Neural cell (in vitro differentiated cells): ENCODE measurements around the gene TAS1R2. TPM values are rescaled to one million over a fixed set of nuclear protein-coding genes. Genes with fewer than 3 reads are reported as not detected.

Experiments used
- H2AFZ ChIP-seq: fragments of 200-600, 300-800 bp; sonication (generic), shearing (Covaris generic); 2 replicates; pipeline ENCODE4 v1.6.0; 2014; ENCODE audit warnings: low read depth, mild to moderate bottlenecking, antibody characterized with exemption, low read length, moderate library complexity
- H3F3A ChIP-seq: fragments of 200-600 bp; shearing (Covaris generic); 2 replicates; pipeline ENCODE4 v1.6.1; 2016; ENCODE audit warnings: mild to moderate bottlenecking, moderate library complexity, mixed read lengths, antibody characterized with exemption, low read length; ENCODE audit not compliant: insufficient read depth, poor library complexity, severe bottlenecking
- H3K27ac ChIP-seq: fragments of 200-600, 300-800 bp; sonication (generic), shearing (Covaris generic); 2 replicates; pipeline ENCODE4 v1.5.1; 2014; ENCODE audit warnings: mild to moderate bottlenecking, low read length, moderate library complexity
- H3K27me3 ChIP-seq: fragments of 300-800, 200-600 bp; sonication (generic), shearing (Covaris generic); 2 replicates; pipeline ENCODE4 v1.6.0; 2014; ENCODE audit warnings: mild to moderate bottlenecking, low read depth, low read length, moderate library complexity; ENCODE audit not compliant: insufficient read depth
- H3K36me3 ChIP-seq: fragments of 300-800, 200-600 bp; sonication (generic), shearing (Covaris generic); 2 replicates; pipeline ENCODE4 v1.5.1; 2014; ENCODE audit warnings: mild to moderate bottlenecking, antibody characterized with exemption, low read length, moderate library complexity; ENCODE audit not compliant: insufficient read depth
- H3K4me2 ChIP-seq: fragments of 300-800, 200-600 bp; sonication (generic), shearing (Covaris generic); 2 replicates; pipeline ENCODE4 v1.6.0; 2014; ENCODE audit warnings: mild to moderate bottlenecking, low read length
- H3K4me3 ChIP-seq: fragments of 300-800, 200-600 bp; sonication (generic), shearing (Covaris generic); 2 replicates; pipeline ENCODE4 v1.5.1; 2014; ENCODE audit warnings: mild to moderate bottlenecking, low read length, moderate library complexity
- H3K79me2 ChIP-seq: fragments of 200-600 bp; shearing (Covaris generic); replicated peaks from 2 replicates; pipeline ENCODE4 v1.6.0; 2014; ENCODE audit warnings: mild to moderate bottlenecking, low read length, moderate library complexity; ENCODE audit not compliant: insufficient read depth
- H3K9ac ChIP-seq: fragments of 300-800, 200-600 bp; sonication (generic), shearing (Covaris generic); 2 replicates; pipeline ENCODE4 v1.6.1; 2016; ENCODE audit warnings: mild to moderate bottlenecking, low read length, mixed read lengths
- H3K9me2 ChIP-seq: fragments of 200-600 bp; shearing (Covaris generic); 2 replicates; pipeline ENCODE4 v1.6.1; 2016; ENCODE audit warnings: mild to moderate bottlenecking, low read length, mixed read lengths; ENCODE audit not compliant: insufficient read depth
- H3K9me3 ChIP-seq: fragments of 200-600, 300-800 bp; sonication (generic), shearing (Covaris generic); 2 replicates; pipeline ENCODE4 v1.6.1; 2016; ENCODE audit warnings: mild to moderate bottlenecking, mixed run types, low read length, moderate library complexity, mixed read lengths
- H4K20me1 ChIP-seq: fragments of 200-600 bp; shearing (Covaris generic); 2 replicates; pipeline ENCODE4 v1.6.1; 2016; ENCODE audit warnings: mild to moderate bottlenecking, mixed run types; ENCODE audit not compliant: insufficient read depth
- EP300 ChIP-seq: fragments of 450-650 bp; conservative IDR thresholded peaks from 2 replicates; pipeline ENCODE4 v1.6.1; 2014; ENCODE audit warnings: antibody characterized with exemption, mild to moderate bottlenecking, moderate library complexity; ENCODE audit not compliant: poor library complexity, severe bottlenecking
- EZH2 ChIP-seq: fragments of 200-600, 300-800 bp; shearing (Covaris generic), sonication (generic); IDR thresholded peaks from 2 replicates; pipeline ENCODE4 v1.6.1; 2014; ENCODE audit warnings: antibody characterized with exemption, low read length, borderline replicate concordance, mild to moderate bottlenecking; ENCODE audit not compliant: insufficient read depth, poor library complexity, severe bottlenecking
- MXI1 ChIP-seq: fragments of 450-650 bp; conservative IDR thresholded peaks from 2 replicates; pipeline ENCODE4 v1.6.1; 2014; ENCODE audit warnings: antibody characterized with exemption, mild to moderate bottlenecking; ENCODE audit not compliant: poor library complexity, severe bottlenecking
- POLR2AphosphoS5 ChIP-seq: IDR thresholded peaks from 2 replicates; pipeline ENCODE4 v1.6.1; 2012
- RAD21 ChIP-seq: fragments of 450-650 bp; conservative IDR thresholded peaks from 2 replicates; pipeline ENCODE4 v1.6.1; 2014; ENCODE audit warnings: antibody characterized with exemption, mild to moderate bottlenecking, moderate library complexity
- SMC3 ChIP-seq: fragments of 450-650 bp; conservative IDR thresholded peaks from 2 replicates; pipeline ENCODE4 v1.6.1; 2014; ENCODE audit warnings: antibody characterized with exemption, mild to moderate bottlenecking, moderate library complexity; ENCODE audit not compliant: poor library complexity
- TAF1 ChIP-seq: IDR thresholded peaks from 2 replicates; pipeline ENCODE4 v1.6.1; 2012; ENCODE audit warnings: low read depth
- polyA plus RNA-seq: library from polyadenylated mRNA; depleted of rRNA; stranded (reverse); fragments of >200 nt; gene quantifications from 2 replicates; pipeline ENCODE4 v1.2.3, GENCODE V29; 2014
- TF ChIP-seq, protein P1 (sequence below): IDR thresholded peaks from 2 replicates; pipeline ENCODE4 v1.6.1; 2012; ENCODE audit warnings: borderline replicate concordance
- TF ChIP-seq, protein P2 (sequence below): fragments of 450-650 bp; IDR thresholded peaks from 2 replicates; pipeline ENCODE4 v1.5.1; 2014; ENCODE audit warnings: antibody characterized with exemption, mild to moderate bottlenecking, moderate library complexity; ENCODE audit not compliant: poor library complexity, severe bottlenecking

TAS1R2 gene
- polyA plus RNA-seq, 1 donor from 2014 or later = not detected

DNA sequence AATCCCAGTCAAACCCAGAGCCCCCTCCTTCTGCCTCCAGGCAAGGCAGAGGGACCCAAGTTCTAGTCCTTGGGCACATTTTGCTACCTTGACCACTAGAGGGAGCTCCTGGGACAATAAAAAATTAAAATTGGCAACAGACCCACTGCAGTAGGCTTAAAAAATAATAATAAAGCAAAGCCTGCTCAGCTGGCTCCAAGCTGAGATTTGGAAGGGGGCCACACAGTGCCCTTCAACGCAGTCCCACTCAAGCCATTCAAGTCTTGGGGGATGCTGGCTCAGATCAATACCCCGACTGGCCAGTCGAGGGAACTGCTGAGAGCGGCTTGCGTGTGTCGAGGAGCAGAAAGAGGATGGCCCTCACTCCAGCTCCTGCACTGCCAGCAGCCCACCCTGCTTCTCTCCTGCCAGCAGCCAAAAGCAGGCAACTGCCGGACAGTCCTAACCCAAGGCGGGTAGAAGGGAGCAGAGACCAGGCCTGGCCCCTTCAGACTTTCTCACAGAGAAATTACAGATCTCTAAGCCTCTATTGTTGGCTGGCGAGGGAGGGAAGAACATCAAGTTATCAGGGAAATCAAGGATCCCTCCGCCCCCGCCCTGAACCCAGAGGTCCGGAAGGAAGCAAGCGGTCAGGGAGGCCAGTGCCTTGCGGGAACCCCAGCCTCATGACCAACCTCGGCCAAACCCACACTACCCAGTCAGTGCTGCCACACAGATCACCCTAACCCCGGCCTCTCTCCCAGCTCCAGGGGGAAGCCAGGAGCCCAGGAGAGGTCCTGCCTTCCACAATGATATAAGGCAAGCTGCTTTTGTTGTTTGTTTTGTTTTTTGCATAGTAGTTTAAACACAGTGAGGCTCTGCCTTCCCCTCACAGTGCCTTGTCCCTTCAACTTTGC is 47.8 kb upstream of the TAS1R2 start:
- Histone ChIP-seq H3F3A (no peaks in the 10 kb centered on the region), H2AFZ (no peak overlapping the region), H4K20me1 (no peaks in the 10 kb centered on the region), H3K36me3 (no peaks in the 10 kb centered on the region), H3K79me2 (no peaks in the 10 kb centered on the region), H3K27ac (no peak overlapping the region), H3K4me2 (no peak overlapping the region), H3K4me3 (no peak overlapping the region), H3K9me3 (no peaks in the 10 kb centered on the region), H3K27me3 (no peaks in the 10 kb centered on the region), H3K9ac (no peak overlapping the region), H3K9me2 (no peaks in the 10 kb centered on the region)
- TF ChIP-seq EZH2 (no peak), RAD21 (peak; percentile 82), EP300 (no peak), POLR2AphosphoS5 (no peak), TAF1 (no peak), SMC3 (peak; percentile 87), MXI1 (no peak)
- TF ChIP-seq, protein P1, sequence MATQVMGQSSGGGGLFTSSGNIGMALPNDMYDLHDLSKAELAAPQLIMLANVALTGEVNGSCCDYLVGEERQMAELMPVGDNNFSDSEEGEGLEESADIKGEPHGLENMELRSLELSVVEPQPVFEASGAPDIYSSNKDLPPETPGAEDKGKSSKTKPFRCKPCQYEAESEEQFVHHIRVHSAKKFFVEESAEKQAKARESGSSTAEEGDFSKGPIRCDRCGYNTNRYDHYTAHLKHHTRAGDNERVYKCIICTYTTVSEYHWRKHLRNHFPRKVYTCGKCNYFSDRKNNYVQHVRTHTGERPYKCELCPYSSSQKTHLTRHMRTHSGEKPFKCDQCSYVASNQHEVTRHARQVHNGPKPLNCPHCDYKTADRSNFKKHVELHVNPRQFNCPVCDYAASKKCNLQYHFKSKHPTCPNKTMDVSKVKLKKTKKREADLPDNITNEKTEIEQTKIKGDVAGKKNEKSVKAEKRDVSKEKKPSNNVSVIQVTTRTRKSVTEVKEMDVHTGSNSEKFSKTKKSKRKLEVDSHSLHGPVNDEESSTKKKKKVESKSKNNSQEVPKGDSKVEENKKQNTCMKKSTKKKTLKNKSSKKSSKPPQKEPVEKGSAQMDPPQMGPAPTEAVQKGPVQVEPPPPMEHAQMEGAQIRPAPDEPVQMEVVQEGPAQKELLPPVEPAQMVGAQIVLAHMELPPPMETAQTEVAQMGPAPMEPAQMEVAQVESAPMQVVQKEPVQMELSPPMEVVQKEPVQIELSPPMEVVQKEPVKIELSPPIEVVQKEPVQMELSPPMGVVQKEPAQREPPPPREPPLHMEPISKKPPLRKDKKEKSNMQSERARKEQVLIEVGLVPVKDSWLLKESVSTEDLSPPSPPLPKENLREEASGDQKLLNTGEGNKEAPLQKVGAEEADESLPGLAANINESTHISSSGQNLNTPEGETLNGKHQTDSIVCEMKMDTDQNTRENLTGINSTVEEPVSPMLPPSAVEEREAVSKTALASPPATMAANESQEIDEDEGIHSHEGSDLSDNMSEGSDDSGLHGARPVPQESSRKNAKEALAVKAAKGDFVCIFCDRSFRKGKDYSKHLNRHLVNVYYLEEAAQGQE = no peak
- TF ChIP-seq, protein P2, sequence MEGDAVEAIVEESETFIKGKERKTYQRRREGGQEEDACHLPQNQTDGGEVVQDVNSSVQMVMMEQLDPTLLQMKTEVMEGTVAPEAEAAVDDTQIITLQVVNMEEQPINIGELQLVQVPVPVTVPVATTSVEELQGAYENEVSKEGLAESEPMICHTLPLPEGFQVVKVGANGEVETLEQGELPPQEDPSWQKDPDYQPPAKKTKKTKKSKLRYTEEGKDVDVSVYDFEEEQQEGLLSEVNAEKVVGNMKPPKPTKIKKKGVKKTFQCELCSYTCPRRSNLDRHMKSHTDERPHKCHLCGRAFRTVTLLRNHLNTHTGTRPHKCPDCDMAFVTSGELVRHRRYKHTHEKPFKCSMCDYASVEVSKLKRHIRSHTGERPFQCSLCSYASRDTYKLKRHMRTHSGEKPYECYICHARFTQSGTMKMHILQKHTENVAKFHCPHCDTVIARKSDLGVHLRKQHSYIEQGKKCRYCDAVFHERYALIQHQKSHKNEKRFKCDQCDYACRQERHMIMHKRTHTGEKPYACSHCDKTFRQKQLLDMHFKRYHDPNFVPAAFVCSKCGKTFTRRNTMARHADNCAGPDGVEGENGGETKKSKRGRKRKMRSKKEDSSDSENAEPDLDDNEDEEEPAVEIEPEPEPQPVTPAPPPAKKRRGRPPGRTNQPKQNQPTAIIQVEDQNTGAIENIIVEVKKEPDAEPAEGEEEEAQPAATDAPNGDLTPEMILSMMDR = peak; percentile 99

DNA sequence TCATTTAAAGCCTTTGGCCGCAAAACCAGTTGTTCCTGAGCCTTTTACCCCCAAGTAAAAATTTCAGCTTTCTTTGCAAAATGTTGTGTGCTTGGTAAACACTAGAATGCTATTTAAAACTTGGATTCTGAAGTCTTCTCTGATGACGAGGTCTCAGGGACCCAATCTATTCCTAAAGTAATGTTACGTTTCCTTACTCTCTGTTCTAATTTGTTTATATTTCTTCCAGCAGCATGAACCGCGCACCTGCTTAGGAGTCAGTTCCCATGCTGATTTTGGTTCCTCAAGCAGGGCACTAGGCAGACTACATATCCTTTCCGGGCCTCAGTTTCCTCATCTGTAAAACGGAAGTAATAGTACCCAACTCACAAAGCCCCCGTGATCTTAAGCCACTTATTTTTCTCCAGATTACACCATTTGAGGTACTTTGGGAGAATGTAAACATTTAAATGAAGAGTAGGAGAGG is 43.9 kb upstream of the TAS1R2 start:
- Histone ChIP-seq H3F3A (no peaks in the 10 kb centered on the region), H3K4me2 (peak overlapping the region; percentile 77), H3K27me3 (no peaks in the 10 kb centered on the region), H3K9ac (peak overlapping the region; percentile 74), H2AFZ (no peak overlapping the region), H3K36me3 (no peaks in the 10 kb centered on the region), H3K27ac (no peak overlapping the region), H3K9me3 (no peaks in the 10 kb centered on the region), H3K4me3 (peak overlapping the region; percentile 86), H3K9me2 (no peaks in the 10 kb centered on the region), H4K20me1 (no peaks in the 10 kb centered on the region), H3K79me2 (no peaks in the 10 kb centered on the region)
- TF ChIP-seq, protein P1 = no peak
- TF ChIP-seq SMC3 = no peak
- no peak for TF ChIP-seq MXI1
- no peak for TF ChIP-seq TAF1
- no peak for TF ChIP-seq EP300
- no peak for TF ChIP-seq EZH2
- TF ChIP-seq RAD21 = no peak
- TF ChIP-seq POLR2AphosphoS5 = no peak
- TF ChIP-seq, protein P2 = no peak
